Right lobe of liver (tissue), 6 donors: Measurements from ENCODE around the gene ST8SIA5. TPM values are rescaled to one million over a fixed set of nuclear protein-coding genes. Genes with fewer than 3 reads are reported as not detected.

Experiments used
- ATAC-seq, 4 donors: fragments of 200-7000 bp; cut with Tn5 transposase; one replicate each; pipeline ENCODE4 v1.9.1; 2020; ENCODE audit warnings: mild to moderate bottlenecking in 4 of 4, moderate library complexity in 4 of 4
- DNase-seq, 3 donors: peaks; one replicate each; pipeline ENCODE4 v3.0.0-alpha.2; 2020
- H3K27ac ChIP-seq, 3 donors: fragments of 200-600 bp; one replicate each; pipeline ENCODE4 v1.8.0; 2022
- H3K27me3 ChIP-seq, 2 donors: fragments of 200-600 bp; one replicate each; pipeline ENCODE4 v1.8.0; 2022
- H3K36me3 ChIP-seq, 4 donors: fragments of 200-600 bp; sonication (generic) in 1 of 4; one replicate each; pipeline versions ENCODE4 v1.5.1 to v1.8.0; 2017 to 2022; ENCODE audit warnings: control low read depth in 1 of 4
- H3K4me1 ChIP-seq, 4 donors: fragments of 200-600 bp; sonication (generic) in 1 of 4; one replicate each; pipeline versions ENCODE4 v1.5.1 to v1.8.0; 2017 to 2022; ENCODE audit warnings: control low read depth in 1 of 4
- H3K4me3 ChIP-seq, 3 donors: fragments of 200-600 bp; one replicate each; pipeline ENCODE4 v1.8.0; 2022
- H3K9me3 ChIP-seq, 4 donors: fragments of 200-600 bp; sonication (generic) in 1 of 4; one replicate each; pipeline versions ENCODE4 v1.5.1 to v1.8.0; 2017 to 2022; ENCODE audit warnings: control low read depth in 1 of 4
- CTCF ChIP-seq, 4 donors: fragments of 200-600 bp in 3 of 4; fragments of 450-650 bp in 1 of 4; IDR thresholded peaks; one replicate each; pipeline versions ENCODE4 v1.5.1 to v1.8.0; 2016 to 2022; ENCODE audit warnings: antibody characterized with exemption in 4 of 4, mild to moderate bottlenecking in 2 of 4
- POLR2A ChIP-seq: fragments of 450-650 bp; IDR thresholded peaks from one replicate; pipeline ENCODE4 v1.6.1; 2017; ENCODE audit warnings: antibody characterized with exemption, mild to moderate bottlenecking
- WGBS: methylation state at CpG from one replicate; pipeline ENCODE4 v1.1.6; 2018; ENCODE audit warnings: low coverage, low lambda C conversion rate; ENCODE audit not compliant: insufficient coverage; ENCODE audit errors: missing lambda C conversion rate; 5-methylcytosine and 5-hydroxymethylcytosine counted together
- intact Hi-C, 2 donors: fragments of 100-400 bp; cut with DNase I; formaldehyde crosslinking; loops; one replicate each; pipeline versions ENCODE4 v1.11.2 to v1.14.1; 2022
- total RNA-seq, 6 experiments: library from RNA; depleted of rRNA in 2 of 6; stranded (reverse); fragments of >200 nt in 2 of 6; fragmentation: NEBNext Ultra II Directional in 3 of 6; extraction: Animal tissue kit (Norgen Biotek cat#: 25700) in 3 of 6; gene quantifications; one replicate each; pipeline versions ENCODE4 v1.1.0 to v1.2.4, GENCODE V29; 2016 to 2023
- donor health status: DM: no; HTN: yes; CAD: no.
- donor health status: DM: no; HTN: no; CAD: no.
- donor health status: DM: no; HTN: no; CAD: no.
- donor health status: DM: no; HTN: yes; CAD: no.
- donor health status: DM: no; HTN: yes; CAD: no.

The ST8SIA5 gene
- total RNA-seq, 6 experiments from 2014 or later = 0.07 to 0.92 TPM; not detected in 4

GRCh38 chr18:46706968-46707367 lies 49.9 kb downstream of the ST8SIA5 start:
- ATAC-seq = no peak
- Histone ChIP-seq H3K4me1 (no peaks in the 10 kb centered on the region), H3K27ac (no peak overlapping the region), H3K9me3 (no peaks in the 10 kb centered on the region), H3K36me3 (no peaks in the 10 kb centered on the region), H3K27me3 (no peaks in the 10 kb centered on the region), H3K4me3 (no peak overlapping the region)
- intact Hi-C loops = no loop called here
- DNase-seq = no peak
- 25% methylated on average over 2 of the region's 3 CpGs for WGBS
- TF ChIP-seq POLR2A (no peak), CTCF (IDR thresholded peaks at IDR 0.05) (no peak)

GRCh38 chr18:46705521-46705920 lies 51.3 kb downstream of the ST8SIA5 start:
- no peak overlapping the region for H3K4me3 ChIP-seq
- H3K4me1 ChIP-seq = no peaks in the 10 kb centered on the region
- no peaks in the 10 kb centered on the region for H3K36me3 ChIP-seq
- no peak overlapping the region for H3K27ac ChIP-seq
- no peak for ATAC-seq
- TF ChIP-seq CTCF (IDR thresholded peaks at IDR 0.05) (no peak), POLR2A (no peak)
- 71% methylated on average over 2 of the region's 5 CpGs for WGBS
- H3K27me3 ChIP-seq = no peaks in the 10 kb centered on the region
- H3K9me3 ChIP-seq = no peaks in the 10 kb centered on the region
- intact Hi-C loops = no loop called here
- DNase-seq = no peak

- DNase-seq (no peak), ATAC-seq (no peak)
- TF ChIP-seq POLR2A = no peak
- TF ChIP-seq CTCF (IDR thresholded peaks at IDR 0.05) = no peak
- Histone ChIP-seq H3K4me3 (no peak overlapping the region), H3K36me3 (no peaks in the 10 kb centered on the region), H3K27me3 (no peaks in the 10 kb centered on the region), H3K27ac (no peak overlapping the region), H3K9me3 (no peaks in the 10 kb centered on the region), H3K4me1 (no peaks in the 10 kb centered on the region)
- intact Hi-C loops = no loop called here
- 82% methylated on average over 3 of the region's 4 CpGs for WGBS
Measured at GRCh38 chr18:46704816-46705215, 52.0 kb downstream of the ST8SIA5 start.

GRCh38 chr18:46704189-46704588 lies 52.7 kb downstream of the ST8SIA5 start:
- H3K27me3 ChIP-seq = no peaks in the 10 kb centered on the region
- H3K27ac ChIP-seq = no peak overlapping the region
- no peaks in the 10 kb centered on the region for H3K36me3 ChIP-seq
- H3K9me3 ChIP-seq = no peaks in the 10 kb centered on the region
- 62% methylated on average over 7 of the region's 7 CpGs for WGBS
- H3K4me1 ChIP-seq = no peaks in the 10 kb centered on the region
- no peak for DNase-seq
- ATAC-seq = no peak
- no peak overlapping the region for H3K4me3 ChIP-seq
- no peak for TF ChIP-seq POLR2A
- TF ChIP-seq CTCF (IDR thresholded peaks at IDR 0.05) = no peak
- intact Hi-C loops = no loop called here

- Histone ChIP-seq H3K4me1 (no peaks in the 10 kb centered on the region), H3K27ac (no peak overlapping the region), H3K27me3 (no peaks in the 10 kb centered on the region), H3K36me3 (no peaks in the 10 kb centered on the region), H3K9me3 (no peaks in the 10 kb centered on the region), H3K4me3 (no peak overlapping the region)
- WGBS = 70% methylated on average over 1 of the region's 6 CpGs
- TF ChIP-seq POLR2A (no peak), CTCF (IDR thresholded peaks at IDR 0.05) (no peak)
- no peak for DNase-seq
- intact Hi-C loops = no loop called here
- ATAC-seq = no peak
Measured at GRCh38 chr18:46702471-46702870, 54.4 kb downstream of the ST8SIA5 start.
